Breast epithelium (tissue), 4 donors: ENCODE results near the gene CD244. TPM values are rescaled to one million over a fixed set of nuclear protein-coding genes. Genes with fewer than 3 reads are reported as not detected.

Source experiments
- DNase-seq, 2 donors: peaks; one replicate each; pipeline ENCODE4 v3.0.0-alpha.2; 2019; ENCODE audit warnings: low spot score in 2 of 2
- H3K27ac ChIP-seq, 2 donors: fragments of 200-600 bp; sonication (generic) in 1 of 2; one replicate each; pipeline ENCODE4 v1.5.1; 2016 to 2019; ENCODE audit warnings: mild to moderate bottlenecking in 1 of 2
- H3K27me3 ChIP-seq, 2 donors: fragments of 200-600 bp; sonication (generic) in 1 of 2; one replicate each; pipeline versions ENCODE4 v1.5.1 to v1.6.0; 2017 to 2019; ENCODE audit warnings: control low read depth in 1 of 2, mild to moderate bottlenecking in 1 of 2
- H3K36me3 ChIP-seq: fragments of 200-600 bp; one replicate; pipeline ENCODE4 v1.5.1; 2019
- H3K4me1 ChIP-seq, 2 donors: fragments of 200-600 bp; sonication (generic); one replicate each; pipeline ENCODE4 v1.5.1; 2016 to 2019; ENCODE audit warnings: control low read depth in 1 of 2
- H3K4me3 ChIP-seq, 3 donors: fragments of 200-600 bp; sonication (generic); 1 replicate in 2 of 3; 2 replicates in 1 of 3; pipeline ENCODE4 v1.5.1; 2016 to 2019; ENCODE audit warnings: mild to moderate bottlenecking in 3 of 3, moderate library complexity in 2 of 3
- H3K9me3 ChIP-seq, 2 donors: fragments of 200-600 bp; sonication (generic) in 1 of 2; one replicate each; pipeline ENCODE4 v1.5.1; 2016 to 2019; ENCODE audit warnings: control low read depth in 1 of 2
- CTCF ChIP-seq, 3 donors: fragments of 450-650 bp; IDR thresholded peaks; one replicate each; pipeline ENCODE4 v1.5.1; 2016 to 2017; ENCODE audit warnings: antibody characterized with exemption in 3 of 3, mild to moderate bottlenecking in 3 of 3, moderate library complexity in 3 of 3
- POLR2A ChIP-seq: fragments of 450-650 bp; IDR thresholded peaks from one replicate; pipeline ENCODE4 v1.6.1; 2016; ENCODE audit warnings: antibody characterized with exemption, mild to moderate bottlenecking, moderate library complexity
- POLR2AphosphoS5 ChIP-seq, 3 donors: sonication (generic); formaldehyde crosslinking; IDR thresholded peaks; one replicate each; pipeline ENCODE4 v1.6.1; 2017; ENCODE audit warnings: antibody characterized with exemption in 3 of 3
- intact Hi-C: fragments of 100-400 bp; cut with DNase I; formaldehyde crosslinking; loops from one replicate; pipeline ENCODE4 v1.15.1; 2023; ENCODE audit warnings: low total_unique reads
- total RNA-seq, 3 donors: library from RNA; depleted of rRNA; stranded (reverse); fragments of >200 nt; gene quantifications; one replicate each; pipeline ENCODE4 v1.1.0, GENCODE V29; 2016

CD244 gene
- total RNA-seq = 1 to 10 TPM in 1 of 3 donors, under 1 TPM in 2; 0.64 to 1.6 (median 0.66) TPM

- Histone ChIP-seq H3K27me3 (no peaks in the 10 kb centered on the region), H3K27ac (no peak within 1 kb of the TSS), H3K4me3 (no peak within 1 kb of the TSS), H3K9me3 (no peaks in the 10 kb centered on the region), H3K36me3 (no peaks in the 10 kb centered on the region), H3K4me1 (no peaks in the 10 kb centered on the region)
- no peak for DNase-seq
- TF ChIP-seq POLR2AphosphoS5 (IDR thresholded peaks at IDR 0.05) = no peak
- TF ChIP-seq POLR2A = no peak
- TF ChIP-seq CTCF (IDR thresholded peaks at IDR 0.05) = no peak
- intact Hi-C loops = no loop called here
Observed at GRCh38 chr1:160862203-160863060, at the start of gene CD244. Gene CD244, minus strand, starts transcription at chr1:160862887. Its CDS starts 210 bp downstream, at chr1:160862677.

- Histone ChIP-seq H3K36me3 (no peaks in the 10 kb centered on the region), H3K27ac (no peak overlapping the region), H3K27me3 (no peaks in the 10 kb centered on the region), H3K4me1 (no peaks in the 10 kb centered on the region), H3K9me3 (no peaks in the 10 kb centered on the region), H3K4me3 (no peak overlapping the region)
- intact Hi-C loops = no loop called here
- TF ChIP-seq CTCF (IDR thresholded peaks at IDR 0.05) (no peak), POLR2A (no peak), POLR2AphosphoS5 (IDR thresholded peaks at IDR 0.05) (no peak)
- no peak for DNase-seq
Observed at GRCh38 chr1:160911925-160912324, 49.2 kb upstream of the CD244 start.

- H3K27ac ChIP-seq = no peak overlapping the region
- H3K4me1 ChIP-seq = no peaks in the 10 kb centered on the region
- no peak for DNase-seq
- no peaks in the 10 kb centered on the region for H3K27me3 ChIP-seq
- H3K4me3 ChIP-seq = no peak overlapping the region
- no peaks in the 10 kb centered on the region for H3K9me3 ChIP-seq
- H3K36me3 ChIP-seq = no peaks in the 10 kb centered on the region
- intact Hi-C loops = no loop called here
- TF ChIP-seq POLR2A = no peak
- no peak for TF ChIP-seq POLR2AphosphoS5 (IDR thresholded peaks at IDR 0.05)
- no peak for TF ChIP-seq CTCF (IDR thresholded peaks at IDR 0.05)
Observed at GRCh38 chr1:160911441-160911840, 48.8 kb upstream of the CD244 start.

GRCh38 chr1:160910170-160910750, 47.6 kb upstream of the CD244 start:
- TF ChIP-seq CTCF (IDR thresholded peaks at IDR 0.05) = no peak
- TF ChIP-seq POLR2AphosphoS5 (IDR thresholded peaks at IDR 0.05) = no peak
- TF ChIP-seq POLR2A = no peak
- H3K27ac ChIP-seq = no peak overlapping the region
- intact Hi-C loops = no loop called here

GRCh38 chr1:160907976-160908375, 45.3 kb upstream of the CD244 start:
- Histone ChIP-seq H3K36me3 (no peaks in the 10 kb centered on the region), H3K27ac (no peak overlapping the region), H3K27me3 (no peaks in the 10 kb centered on the region), H3K9me3 (no peaks in the 10 kb centered on the region), H3K4me1 (no peaks in the 10 kb centered on the region), H3K4me3 (no peak overlapping the region)
- DNase-seq = no peak
- TF ChIP-seq POLR2AphosphoS5 (IDR thresholded peaks at IDR 0.05) (no peak), CTCF (IDR thresholded peaks at IDR 0.05) (no peak), POLR2A (no peak)
- intact Hi-C loops = no loop called here

More at GRCh38 chr1:160910170-160910750, 47.6 kb upstream of the CD244 start:
- H3K9me3 ChIP-seq = no peaks in the 10 kb centered on the region
- H3K36me3 ChIP-seq = no peaks in the 10 kb centered on the region
- no peak overlapping the region for H3K4me3 ChIP-seq
- no peaks in the 10 kb centered on the region for H3K27me3 ChIP-seq
- DNase-seq = no peak
- H3K4me1 ChIP-seq = no peaks in the 10 kb centered on the region
